H9 (cell line): Measurements from ENCODE around the gene KIF16B. TPM values are rescaled to one million over a fixed set of nuclear protein-coding genes. Genes with fewer than 3 reads are reported as not detected.

Source experiments
- DNase-seq: peaks from one replicate; pipeline ENCODE4 v3.0.0-alpha.2; 2017
- H2AFZ ChIP-seq: one replicate; pipeline ENCODE4 v1.6.1; 2013; ENCODE audit warnings: mild to moderate bottlenecking, low read length, control low read depth, moderate library complexity
- H2AK5ac ChIP-seq: 2 replicates; pipeline ENCODE4 v1.6.1; 2013; ENCODE audit warnings: low read length, control low read depth, mixed read lengths; ENCODE audit not compliant: insufficient read length
- H2BK120ac ChIP-seq: one replicate; pipeline ENCODE4 v1.6.1; 2013; ENCODE audit warnings: low read depth, mild to moderate bottlenecking, low read length, control low read depth, inconsistent platforms; ENCODE audit not compliant: poor library complexity, severe bottlenecking
- H2BK12ac ChIP-seq: 2 replicates; pipeline ENCODE4 v1.6.1; 2013; ENCODE audit warnings: low read length, control low read depth, mixed read lengths, low read depth; ENCODE audit not compliant: insufficient read length
- H2BK15ac ChIP-seq: 2 replicates; pipeline ENCODE4 v1.6.1; 2013; ENCODE audit warnings: low read depth, low read length, control low read depth
- H2BK20ac ChIP-seq: one replicate; pipeline ENCODE4 v1.6.1; 2013; ENCODE audit warnings: low read depth, mild to moderate bottlenecking, low read length, control low read depth, inconsistent platforms; ENCODE audit not compliant: poor library complexity, severe bottlenecking
- H2BK5ac ChIP-seq: 2 replicates; pipeline ENCODE4 v1.6.1; 2013; ENCODE audit warnings: low read length, control low read depth, mixed read lengths; ENCODE audit not compliant: insufficient read length
- H3K14ac ChIP-seq: 2 replicates; pipeline ENCODE4 v1.6.1; 2013; ENCODE audit warnings: low read length, control low read depth; ENCODE audit not compliant: insufficient read depth
- H3K18ac ChIP-seq: 2 replicates; pipeline ENCODE4 v1.6.1; 2013; ENCODE audit warnings: low read depth, mild to moderate bottlenecking, mixed read lengths, low read length, control low read depth; ENCODE audit not compliant: insufficient read length
- H3K23ac ChIP-seq: 2 replicates; pipeline ENCODE4 v1.6.1; 2013; ENCODE audit warnings: low read length, control low read depth, mixed read lengths, low read depth; ENCODE audit not compliant: insufficient read length
- H3K23me2 ChIP-seq: 2 replicates; pipeline ENCODE4 v1.6.1; 2013; ENCODE audit warnings: low read depth, mild to moderate bottlenecking, mixed read lengths, low read length, control low read depth; ENCODE audit not compliant: insufficient read length, poor library complexity, severe bottlenecking
- H3K27ac ChIP-seq: 2 replicates; pipeline ENCODE4 v1.5.1; 2013; ENCODE audit warnings: low read length, control low read depth, mixed read lengths, low read depth; ENCODE audit not compliant: insufficient read length
- H3K27me3 ChIP-seq: 2 replicates; pipeline ENCODE4 v1.6.1; 2013; ENCODE audit warnings: low read length, control low read depth, inconsistent platforms; ENCODE audit not compliant: insufficient read depth
- H3K4ac ChIP-seq: 2 replicates; pipeline ENCODE4 v1.6.1; 2013; ENCODE audit warnings: low read depth, mild to moderate bottlenecking, control low read depth, inconsistent platforms, low read length, moderate library complexity
- H3K4me1 ChIP-seq: 2 replicates; pipeline ENCODE4 v1.6.1; 2013; ENCODE audit warnings: low read length, control low read depth, inconsistent platforms; ENCODE audit not compliant: insufficient read depth
- H3K4me2 ChIP-seq: 2 replicates; pipeline ENCODE4 v1.6.1; 2013; ENCODE audit warnings: low read length, control low read depth, mixed read lengths; ENCODE audit not compliant: insufficient read length, insufficient read depth
- H3K56ac ChIP-seq: 2 replicates; pipeline ENCODE4 v1.6.1; 2013; ENCODE audit warnings: low read depth, mild to moderate bottlenecking, mixed read lengths, low read length, control low read depth; ENCODE audit not compliant: insufficient read length
- H3K79me1 ChIP-seq: 2 replicates; pipeline ENCODE4 v1.6.1; 2013; ENCODE audit warnings: low read depth, mild to moderate bottlenecking, moderate library complexity, low read length, control low read depth, inconsistent platforms; ENCODE audit not compliant: insufficient read depth, poor library complexity, severe bottlenecking
- H3K79me2 ChIP-seq: 2 replicates; pipeline ENCODE4 v1.6.1; 2013; ENCODE audit warnings: low read length, control low read depth, inconsistent platforms; ENCODE audit not compliant: insufficient read depth
- H3K9ac ChIP-seq: 2 replicates; pipeline ENCODE4 v1.6.1; 2013; ENCODE audit warnings: low read length, control low read depth, mixed read lengths; ENCODE audit not compliant: insufficient read length; ENCODE audit errors: extremely low read depth
- H3K9me3 ChIP-seq: one replicate; pipeline ENCODE4 v1.6.1; 2013; ENCODE audit warnings: low read depth, low read length, inconsistent platforms; ENCODE audit not compliant: control insufficient read depth
- H3T11ph ChIP-seq: one replicate; pipeline ENCODE4 v1.6.1; 2013; ENCODE audit warnings: mild to moderate bottlenecking, low read length, control low read depth, inconsistent platforms
- H4K20me1 ChIP-seq: one replicate; pipeline ENCODE4 v1.6.1; 2013; ENCODE audit not compliant: control insufficient read depth, insufficient read length, insufficient read depth
- H4K5ac ChIP-seq: 2 replicates; pipeline ENCODE4 v1.6.1; 2013; ENCODE audit warnings: low read depth, mild to moderate bottlenecking, mixed read lengths, low read length, control low read depth; ENCODE audit not compliant: insufficient read length
- H4K8ac ChIP-seq: replicated peaks from 2 replicates; pipeline ENCODE4 v1.6.1; 2013; ENCODE audit warnings: low read length, control low read depth, mixed read lengths, low read depth; ENCODE audit not compliant: insufficient read length
- H4K91ac ChIP-seq: 2 replicates; pipeline ENCODE4 v1.6.1; 2013; ENCODE audit warnings: low read depth, mild to moderate bottlenecking, moderate library complexity, mixed read lengths, low read length, control low read depth; ENCODE audit not compliant: insufficient read length
- H3K27ac Mint-ChIP-seq, 3 experiments: 2 replicates in 2 of 3; 3 replicates in 1 of 3; pipeline ENCODE4 v1.8.0; 2020 to 2021; ENCODE audit warnings: mixed read lengths in 3 of 3, mild to moderate bottlenecking in 1 of 3, moderate library complexity in 1 of 3
- H3K27me3 Mint-ChIP-seq: 2 replicates; pipeline ENCODE4 v1.8.0; 2021; ENCODE audit warnings: low read depth, mild to moderate bottlenecking, moderate library complexity, mixed read lengths
- H3K36me3 Mint-ChIP-seq, 3 experiments: 2 replicates in 2 of 3; 3 replicates in 1 of 3; pipeline ENCODE4 v1.8.0; 2020 to 2021; ENCODE audit warnings: low read depth in 3 of 3, mixed read lengths in 3 of 3; ENCODE audit not compliant: insufficient read depth in 1 of 3
- H3K4me1 Mint-ChIP-seq, 2 experiments: 2 replicates each; pipeline ENCODE4 v1.8.0; 2020; ENCODE audit warnings: mixed read lengths in 2 of 2
- H3K4me3 Mint-ChIP-seq, 2 experiments: 2 replicates in 1 of 2; 3 replicates in 1 of 2; pipeline ENCODE4 v1.8.0; 2020 to 2021; ENCODE audit warnings: mild to moderate bottlenecking in 2 of 2, mixed read lengths in 2 of 2, moderate library complexity in 1 of 2
- H3K9me3 Mint-ChIP-seq, 2 experiments: 2 replicates in 1 of 2; 3 replicates in 1 of 2; pipeline ENCODE4 v1.8.0; 2020; ENCODE audit warnings: mild to moderate bottlenecking in 2 of 2, mixed read lengths in 2 of 2, moderate library complexity in 1 of 2
- WGBS: extraction: QIAGEN DNeasy Blood & Tissue Kit; methylation state at CpG from one replicate; pipeline ENCODE4 v1.1.7; 2013; ENCODE audit warnings: missing lambda C conversion rate, low lambda C conversion rate, mixed read lengths; ENCODE audit not compliant: insufficient read length; ENCODE audit errors: extremely low coverage; 5-methylcytosine and 5-hydroxymethylcytosine counted together
- total RNA-seq: library from RNA; stranded (reverse); gene quantifications from 2 replicates; pipeline ENCODE4 v1.2.1, GENCODE V29; 2021
- TF ChIP-seq, protein P1 (sequence below): fragments of 200-600 bp; sonication (generic); conservative IDR thresholded peaks from 3 replicates; pipeline ENCODE4 v1.8.0; 2021; ENCODE audit warnings: antibody characterized with exemption, mild to moderate bottlenecking

The KIF16B gene
- total RNA-seq, 1 experiment from 2014 or later = 7.4 TPM

- Histone ChIP-seq H3K4me1 (no peaks in the 10 kb centered on the region), H3K23me2 (no peaks in the 10 kb centered on the region), H4K5ac (no peak overlapping the region), H2AK5ac (no peak overlapping the region), H2BK120ac (no peak overlapping the region), H3T11ph (no peak overlapping the region), H4K20me1 (no peaks in the 10 kb centered on the region), H2AFZ (no peak overlapping the region), H4K8ac (no peak overlapping the region), H2BK12ac (no peak overlapping the region), H3K79me2 (no peaks in the 10 kb centered on the region), H4K91ac (no peak overlapping the region), H3K4ac (no peak overlapping the region), H3K18ac (no peak overlapping the region), H3K4me2 (no peak overlapping the region), H2BK15ac (no peak overlapping the region), H2BK20ac (no peak overlapping the region), H3K14ac (no peak overlapping the region), H3K79me1 (no peaks in the 10 kb centered on the region), H3K56ac (no peak overlapping the region), H3K9me3 (no peaks in the 10 kb centered on the region), H2BK5ac (no peak overlapping the region), H3K27ac (no peak overlapping the region), H3K27me3 (no peaks in the 10 kb centered on the region), H3K9ac (no peak overlapping the region), H3K23ac (no peak overlapping the region)
- Mint-ChIP-seq H3K27ac (peak overlapping the region in 1 of 3 experiments; percentile 86; a peak in 3 of 7 replicates), H3K4me1 (peaks cover 5 to 8% of the 10 kb centered on the region in 2 experiments), H3K36me3 (peaks cover 3 to 17% (median 13%) of the 10 kb centered on the region in 3 experiments; a peak in 6 of 7 replicates), H3K4me3 (no peak overlapping the region), H3K9me3 (peaks cover 0 to 3% of the 10 kb centered on the region in 2 experiments; a peak in 2 of 5 replicates), H3K27me3 (no peaks in the 10 kb centered on the region)
- TF ChIP-seq, protein P1, sequence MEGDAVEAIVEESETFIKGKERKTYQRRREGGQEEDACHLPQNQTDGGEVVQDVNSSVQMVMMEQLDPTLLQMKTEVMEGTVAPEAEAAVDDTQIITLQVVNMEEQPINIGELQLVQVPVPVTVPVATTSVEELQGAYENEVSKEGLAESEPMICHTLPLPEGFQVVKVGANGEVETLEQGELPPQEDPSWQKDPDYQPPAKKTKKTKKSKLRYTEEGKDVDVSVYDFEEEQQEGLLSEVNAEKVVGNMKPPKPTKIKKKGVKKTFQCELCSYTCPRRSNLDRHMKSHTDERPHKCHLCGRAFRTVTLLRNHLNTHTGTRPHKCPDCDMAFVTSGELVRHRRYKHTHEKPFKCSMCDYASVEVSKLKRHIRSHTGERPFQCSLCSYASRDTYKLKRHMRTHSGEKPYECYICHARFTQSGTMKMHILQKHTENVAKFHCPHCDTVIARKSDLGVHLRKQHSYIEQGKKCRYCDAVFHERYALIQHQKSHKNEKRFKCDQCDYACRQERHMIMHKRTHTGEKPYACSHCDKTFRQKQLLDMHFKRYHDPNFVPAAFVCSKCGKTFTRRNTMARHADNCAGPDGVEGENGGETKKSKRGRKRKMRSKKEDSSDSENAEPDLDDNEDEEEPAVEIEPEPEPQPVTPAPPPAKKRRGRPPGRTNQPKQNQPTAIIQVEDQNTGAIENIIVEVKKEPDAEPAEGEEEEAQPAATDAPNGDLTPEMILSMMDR = no peak
- no CpG with 5 or more reads among the region's 2 CpGs for WGBS
- no peak for DNase-seq
Measured at GRCh38 chr20:16474363-16474762, 98.9 kb downstream of the KIF16B start.
